Ovary (tissue), 3 donors: ENCODE measurements around the gene SLC15A3.

Experiments used
- CTCF ChIP-seq, 3 donors: fragments of 450-650 bp in 2 of 3; fragments of 200-600 bp in 1 of 3; IDR thresholded peaks; one replicate each; pipeline versions ENCODE4 v1.5.1 to v1.8.0; 2016 to 2022; ENCODE audit warnings: antibody characterized with exemption in 3 of 3, mild to moderate bottlenecking in 1 of 3
- EP300 ChIP-seq: sonication (generic); formaldehyde crosslinking; IDR thresholded peaks from one replicate; pipeline ENCODE4 v1.6.1; 2017; ENCODE audit warnings: antibody characterized with exemption
- donor health status: DM: no; HTN: no; CAD: no.

GRCh38 chr11:60951904-60952741, at the start of gene SLC15A3:
- TF ChIP-seq CTCF (IDR thresholded peaks at IDR 0.05) (no peak), EP300 (no peak)
